Measurements from ENCODE around the gene ZNF609.
"Not testable (repeated sequence)": the region's sequence is repeated elsewhere in the genome, so short reads cannot be mapped to it uniquely, and the experiment has no call there.

ZNF609 gene

GRCh38 chr15:64589435-64590084 is 129.2 kb downstream of the ZNF609 start:
- DNase-seq, result no peak

GRCh38 chr15:64592845-64593244 is 132.5 kb downstream of the ZNF609 start:
- DNase-seq, result not testable (repeated sequence)

- DNase-seq, result peak in 1 of 2 donors; percentile 13
These were observed 136.5 kb downstream of the ZNF609 start for GRCh38 chr15:64596701-64597476.

- no peak for DNase-seq
These were observed 137.1 kb downstream of the ZNF609 start for GRCh38 chr15:64597477-64597822.

DNA sequence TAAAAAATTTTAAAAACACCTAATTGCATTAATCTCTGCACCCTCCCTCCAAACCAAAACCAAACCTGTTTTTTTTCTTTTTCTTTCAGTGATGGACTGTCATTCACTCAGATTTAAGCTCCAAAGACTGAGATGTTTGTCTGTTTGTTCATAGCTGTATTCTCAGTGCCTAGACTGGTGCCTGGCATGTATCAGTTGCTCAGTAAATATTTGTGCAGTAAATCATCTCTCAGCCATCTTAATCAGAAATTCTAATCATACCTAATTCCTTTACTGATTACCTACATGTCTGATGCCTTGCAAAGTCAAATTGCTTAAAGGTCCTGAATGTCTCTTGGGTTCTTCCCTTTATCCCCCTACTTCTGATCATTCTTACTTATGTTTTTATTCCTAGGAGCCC is 138.8 kb downstream of the ZNF609 start:
- DNase-seq, result no peak

DNA sequence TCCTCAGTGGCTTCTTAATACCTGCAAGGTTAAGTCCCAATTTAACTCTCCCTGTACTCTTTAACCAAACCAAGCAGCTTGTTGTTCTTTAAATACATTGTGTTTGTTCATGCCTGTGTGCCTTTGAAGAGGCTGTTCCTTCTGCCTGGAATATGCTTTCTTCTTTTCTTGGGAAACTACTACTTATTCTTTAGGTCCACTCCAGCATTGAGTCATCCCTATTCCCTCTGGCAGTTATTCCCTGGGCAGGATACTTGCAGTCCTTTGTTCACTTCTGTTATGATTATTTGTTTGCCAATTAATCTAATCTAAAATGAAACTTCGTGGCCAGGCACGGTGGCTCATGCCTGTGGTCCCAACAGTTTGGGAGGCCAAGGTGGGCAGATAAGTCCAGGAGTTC is 139.3 kb downstream of the ZNF609 start:
- no peak for DNase-seq

DNA sequence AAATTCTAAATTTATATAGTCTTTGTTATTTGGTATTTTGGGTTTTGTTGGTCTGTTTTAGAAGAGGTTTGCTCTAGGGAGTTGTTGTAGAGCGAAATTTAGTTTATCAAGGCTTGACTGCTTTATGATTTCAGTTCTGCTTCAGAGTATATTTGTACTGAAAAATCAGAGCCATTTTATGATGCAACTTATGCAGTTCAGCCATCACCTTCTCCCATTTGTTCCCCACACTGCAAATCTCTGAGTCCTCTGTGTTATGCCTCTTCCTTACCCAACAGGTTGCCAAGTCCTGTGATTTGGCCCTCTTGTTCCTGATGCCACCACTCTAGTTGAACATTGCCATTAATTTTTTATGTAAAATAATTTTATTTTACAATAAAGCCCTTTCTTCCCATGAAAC is 140.4 kb downstream of the ZNF609 start:
- DNase-seq, result no peak

DNA sequence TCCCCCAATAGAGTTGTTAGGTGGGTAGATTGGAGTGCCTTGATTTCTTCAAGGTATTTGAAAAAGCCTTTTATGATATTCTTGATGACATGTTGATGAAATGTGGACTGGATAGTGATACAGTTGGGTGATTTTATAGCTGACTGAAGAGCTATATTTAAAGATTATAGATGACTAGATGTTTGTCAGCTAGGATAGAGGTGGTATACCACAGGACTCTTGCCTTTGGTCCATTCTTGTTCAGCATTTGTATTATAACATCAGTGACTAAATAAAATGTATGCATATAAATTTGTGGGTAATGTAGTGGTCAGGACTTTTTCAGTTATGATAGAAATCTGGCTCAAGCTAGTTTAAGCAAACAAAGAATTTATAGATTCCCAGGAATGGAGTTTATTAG is 143.9 kb downstream of the ZNF609 start:
- DNase-seq, result no peak

DNA sequence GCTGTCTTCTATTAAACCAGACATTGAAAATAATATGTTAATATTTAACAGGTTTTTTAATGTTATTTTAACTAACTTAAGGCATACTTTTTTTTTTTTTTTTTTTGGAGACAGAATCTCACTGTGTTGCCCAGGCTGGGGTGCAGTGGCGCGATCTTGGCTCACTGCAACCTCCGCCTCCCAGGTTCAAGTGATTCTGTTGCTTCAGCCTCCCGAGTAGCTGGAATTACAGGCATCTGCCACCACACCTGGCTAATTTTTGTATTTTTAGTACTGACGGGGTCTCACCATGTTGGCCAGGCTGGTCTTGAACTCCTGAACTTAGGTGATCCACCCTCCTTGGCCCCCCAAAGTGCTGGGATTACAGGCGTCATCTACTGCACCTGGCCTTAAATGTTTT is 147.0 kb downstream of the ZNF609 start:
- DNase-seq, result not testable (repeated sequence)

DNA sequence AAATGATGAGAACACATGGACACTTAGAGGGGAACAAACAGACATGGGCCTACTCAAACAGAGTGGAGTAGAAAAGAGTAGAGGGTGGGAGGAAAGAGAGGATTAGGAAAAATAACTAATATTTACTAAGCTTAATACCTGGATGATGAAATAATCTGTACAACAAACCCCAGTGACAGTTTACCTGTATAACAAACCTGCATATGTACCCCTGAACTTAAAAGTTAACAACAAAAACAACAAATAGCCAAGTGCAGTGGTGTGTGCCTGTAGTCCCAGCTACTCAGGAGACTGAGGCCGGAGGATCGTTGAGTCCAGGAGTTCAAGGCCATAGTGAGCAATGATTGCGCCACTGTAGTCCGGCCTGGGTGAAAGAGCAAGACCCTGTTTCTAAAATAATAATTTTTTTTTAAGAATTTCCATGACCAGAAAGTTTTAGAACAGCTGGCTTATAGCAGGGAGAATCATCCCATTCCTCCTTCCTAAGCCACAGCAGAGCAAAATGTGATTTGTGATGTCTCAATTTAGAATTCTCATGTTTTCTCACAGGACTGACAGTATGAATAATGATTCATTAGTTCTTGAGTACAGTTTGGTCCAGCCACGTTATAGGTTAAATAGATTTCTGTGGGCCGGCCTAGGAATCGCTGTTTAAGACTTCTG is 150.0 kb downstream of the ZNF609 start:
- DNase-seq, result no peak

- no peak for DNase-seq
These were observed 150.8 kb downstream of the ZNF609 start for GRCh38 chr15:64611085-64611725.

GRCh38 chr15:64614519-64614918 is 154.1 kb downstream of the ZNF609 start:
- DNase-seq, result no peak

DNA sequence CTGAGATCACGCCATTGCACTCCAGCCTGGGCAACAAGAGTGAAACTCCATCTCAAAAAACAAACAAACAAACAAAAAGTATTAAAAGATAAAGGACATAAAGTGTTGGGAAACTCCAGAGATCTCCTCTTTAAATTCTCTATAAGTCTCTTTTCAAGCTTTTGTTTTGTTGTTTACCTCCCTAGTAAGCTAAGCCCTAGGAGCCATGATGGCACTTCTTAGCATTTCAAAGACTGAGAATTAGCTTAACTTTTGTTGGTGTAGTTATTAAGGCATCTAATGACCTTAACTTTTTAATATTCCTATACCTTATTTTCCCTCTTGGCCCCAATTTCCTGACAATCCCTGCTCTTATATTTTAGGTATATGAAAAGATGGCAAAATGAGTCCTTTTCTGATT is 157.3 kb downstream of the ZNF609 start:
- DNase-seq, result no peak

GRCh38 chr15:64618138-64618537 is 157.8 kb downstream of the ZNF609 start:
- DNase-seq, result no peak

GRCh38 chr15:64618540-64618939 is 158.2 kb downstream of the ZNF609 start:
- DNase-seq, result no peak

GRCh38 chr15:64619880-64620839 is 159.8 kb downstream of the ZNF609 start:
- no peak for DNase-seq

DNA sequence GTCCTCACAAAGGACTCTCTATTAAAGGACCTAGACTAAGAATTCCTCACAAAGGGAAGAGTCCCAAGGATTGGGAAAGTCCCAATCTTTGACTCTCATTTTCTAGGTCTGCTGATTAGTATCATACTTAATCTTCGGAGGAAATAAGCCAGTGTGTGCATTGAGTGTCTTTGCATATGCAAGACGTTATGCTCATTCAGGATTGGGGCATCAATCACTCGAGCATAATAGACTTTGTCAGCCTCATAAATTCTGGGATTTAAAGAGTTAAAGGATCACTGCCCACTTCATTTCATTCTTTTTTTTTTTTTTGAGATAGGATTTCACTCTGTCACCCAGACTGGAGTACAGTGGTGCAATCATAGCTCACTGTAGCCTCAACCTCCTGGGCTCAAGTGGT is 160.7 kb downstream of the ZNF609 start:
- no peak for DNase-seq

GRCh38 chr15:64622410-64623260 is 162.3 kb downstream of the ZNF609 start:
- DNase-seq, result peak; percentile 11 to 33

DNA sequence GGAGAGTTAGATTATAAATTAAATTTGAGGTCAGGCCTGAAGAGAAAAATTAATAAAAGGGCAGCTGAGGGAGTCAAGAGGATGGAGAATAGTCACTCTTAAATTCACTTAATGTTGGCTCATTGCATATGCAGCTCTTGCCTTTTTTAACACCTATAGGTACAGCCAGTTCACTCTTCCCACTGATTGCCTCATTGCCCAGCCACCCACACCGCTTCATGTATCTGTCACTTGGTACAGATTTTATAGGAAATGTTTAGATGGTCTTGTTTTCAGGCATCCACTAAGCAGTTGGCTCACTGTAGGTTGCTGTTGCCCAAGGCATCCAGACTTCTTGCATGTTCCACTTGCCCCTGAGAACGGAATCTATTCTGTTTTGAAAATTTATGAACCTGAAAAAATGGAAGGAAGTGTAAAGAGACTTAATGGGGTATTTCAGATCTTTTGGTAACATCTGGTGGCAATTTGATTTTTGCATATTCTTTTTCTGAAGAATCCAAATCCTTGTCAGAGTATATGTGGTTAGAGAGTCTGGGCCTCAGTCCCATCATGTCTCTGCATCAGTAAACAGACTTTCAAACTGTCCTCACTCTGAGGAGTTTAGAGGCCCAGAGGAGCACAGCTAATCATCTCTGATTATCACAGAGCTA is 163.1 kb downstream of the ZNF609 start:
- peak; percentile 8 to 16 for DNase-seq

- DNase-seq, result no peak
These were observed 163.9 kb downstream of the ZNF609 start for GRCh38 chr15:64624242-64624641.

DNA sequence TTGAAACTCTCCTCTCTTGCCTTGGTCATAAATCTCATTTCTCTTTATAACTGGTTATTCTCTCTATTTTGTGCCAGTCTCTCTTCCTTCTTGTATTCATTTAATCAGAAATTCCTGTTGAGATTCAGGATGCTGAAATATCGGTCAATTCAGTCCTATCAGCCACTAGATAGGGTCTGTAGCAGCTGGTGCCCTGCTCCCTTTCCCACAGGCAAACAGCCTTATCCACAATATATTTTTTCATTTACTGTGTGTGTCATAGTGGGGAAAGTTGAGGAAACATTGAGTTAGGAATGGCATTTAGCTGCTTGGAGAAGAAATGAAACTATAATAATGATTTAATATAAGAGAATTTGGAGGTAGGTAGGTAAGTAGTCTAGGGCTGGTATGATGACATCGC is 168.7 kb downstream of the ZNF609 start:
- no peak for DNase-seq
